ENCODE results near the gene HECW1.

Gene HECW1

GRCh38 chr7:43385309-43385680 lies 272.8 kb downstream of the HECW1 start:
- DNase-seq: no peak

DNA sequence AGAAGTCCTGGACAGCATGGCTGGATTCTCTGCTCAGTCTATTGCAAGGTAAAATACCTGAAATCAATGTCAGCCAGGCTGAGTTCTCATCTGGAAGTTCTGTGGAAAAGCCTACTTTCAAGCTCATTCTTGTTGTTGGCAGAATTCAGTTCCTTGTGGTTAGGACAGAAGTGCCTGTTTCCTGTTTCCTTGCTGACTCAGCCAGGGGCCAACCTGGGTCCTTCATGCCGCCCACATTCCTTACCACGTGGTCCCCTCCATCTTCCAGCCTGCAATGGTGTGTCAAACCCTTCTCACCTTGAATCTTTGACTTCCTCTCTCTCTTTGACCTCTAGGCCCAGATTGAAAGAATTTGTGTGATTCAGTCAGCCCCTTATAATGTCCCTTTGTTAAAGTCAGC lies 273.4 kb downstream of the HECW1 start:
- DNase-seq: no peak

- DNase-seq: no peak
Observed at GRCh38 chr7:43387932-43388331, 275.5 kb downstream of the HECW1 start.

- no peak for DNase-seq
Observed at GRCh38 chr7:43390576-43390975, 278.1 kb downstream of the HECW1 start.

- no peak for DNase-seq
Observed at GRCh38 chr7:43391518-43391917, 279.1 kb downstream of the HECW1 start.

DNA sequence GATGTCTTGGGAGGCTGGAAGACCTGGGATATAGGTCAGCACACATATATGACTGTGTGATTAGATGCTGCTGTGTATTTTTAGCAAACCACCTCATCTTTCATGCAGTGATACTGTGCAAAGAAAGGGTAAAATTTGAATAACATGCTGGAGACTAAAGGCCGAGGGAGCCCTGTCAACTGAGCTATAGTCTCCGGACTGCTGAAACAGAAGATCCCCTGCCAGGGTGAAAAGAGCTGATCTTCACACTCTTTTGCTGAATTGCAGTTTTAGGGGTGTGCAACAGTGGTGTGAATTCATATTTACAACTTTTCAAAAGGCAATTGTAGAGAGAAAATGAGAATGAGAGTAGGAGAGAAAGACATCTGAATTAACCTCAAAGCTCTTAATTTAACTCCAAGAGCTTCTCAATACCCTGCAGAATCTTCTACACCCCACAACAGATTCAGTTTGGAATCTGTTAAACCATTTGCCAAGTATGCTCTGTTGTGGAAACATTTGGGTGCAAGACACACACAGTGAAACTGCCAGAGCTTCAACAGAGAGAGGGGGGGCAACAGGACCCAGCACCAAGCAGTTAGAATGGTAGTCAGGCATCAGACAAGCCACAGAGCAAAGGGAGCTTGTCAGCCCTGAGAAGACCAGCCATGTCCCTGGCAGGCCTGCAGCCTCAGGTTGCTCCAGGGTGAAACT lies 280.3 kb downstream of the HECW1 start:
- no peak for DNase-seq

- no peak for DNase-seq
Observed at GRCh38 chr7:43394441-43395130, 282.1 kb downstream of the HECW1 start.

DNA sequence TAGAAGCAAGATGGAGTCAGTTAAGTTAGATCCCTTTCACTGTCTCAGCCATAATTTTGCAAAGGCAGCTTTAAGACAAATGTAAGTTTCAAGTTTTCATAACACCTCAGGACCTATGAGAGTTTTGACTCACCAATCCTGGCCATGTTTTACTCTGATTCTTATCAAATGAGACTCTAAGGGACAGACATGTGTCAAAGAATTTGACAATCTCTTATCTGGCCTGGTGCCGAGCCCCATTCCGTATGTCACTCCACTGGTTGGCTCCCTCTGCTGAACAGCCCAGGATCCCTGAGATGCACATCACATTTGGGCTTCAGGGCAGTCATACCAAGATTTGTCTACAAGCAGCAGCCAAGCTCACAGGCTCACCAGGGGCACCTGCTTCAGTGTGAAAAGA lies 282.9 kb downstream of the HECW1 start:
- no peak for DNase-seq

DNA sequence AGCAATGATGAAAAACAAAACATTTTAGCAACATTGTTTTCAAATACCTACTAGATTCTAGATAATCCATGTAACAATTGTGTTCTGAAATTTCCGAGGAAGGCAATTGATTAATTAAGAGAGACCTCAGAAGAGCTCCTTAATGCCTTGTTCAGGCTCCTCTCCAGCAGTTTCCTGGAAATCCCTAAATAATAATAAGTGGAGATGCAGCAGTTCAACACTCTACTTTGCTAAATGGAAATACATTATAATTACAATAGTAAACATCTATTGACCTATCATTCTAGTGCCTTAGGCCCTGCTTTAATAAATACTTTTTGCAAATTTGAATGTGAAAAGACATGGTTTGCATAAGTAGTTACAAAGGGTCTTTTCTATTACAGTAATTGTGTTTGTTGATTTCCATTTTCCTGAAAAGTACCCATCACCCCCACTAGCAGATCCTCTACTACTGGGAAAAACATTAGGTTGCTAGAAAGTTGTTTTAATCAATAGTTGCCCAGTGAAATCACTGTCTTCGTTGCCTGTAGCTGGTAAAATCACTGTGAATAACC lies 283.8 kb downstream of the HECW1 start:
- no peak for DNase-seq

- DNase-seq: no peak
Observed at GRCh38 chr7:43398831-43399230, 286.4 kb downstream of the HECW1 start.

DNA sequence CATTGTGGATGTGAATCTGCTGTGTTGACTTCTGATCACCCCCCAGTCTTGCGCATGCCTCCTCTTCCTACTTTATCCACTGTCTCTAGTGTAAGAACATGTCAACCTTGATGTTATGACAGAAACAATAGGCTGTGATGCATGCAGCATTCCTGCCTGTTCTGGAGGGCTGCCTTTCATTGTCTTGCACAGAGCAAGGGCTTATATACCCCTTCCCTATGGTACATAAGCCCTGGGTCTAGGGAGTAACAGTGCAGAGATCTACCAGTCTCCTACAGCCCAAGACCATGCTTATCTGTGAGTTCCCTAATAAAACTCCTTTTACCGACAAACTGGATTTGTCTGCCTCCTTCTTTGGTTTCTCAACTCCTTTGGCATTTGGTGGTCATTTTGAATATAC lies 293.5 kb downstream of the HECW1 start:
- DNase-seq: no peak

GRCh38 chr7:43406961-43407360 lies 294.5 kb downstream of the HECW1 start:
- no peak for DNase-seq

- DNase-seq: no peak
Observed at GRCh38 chr7:43408981-43409380, 296.5 kb downstream of the HECW1 start.

DNA sequence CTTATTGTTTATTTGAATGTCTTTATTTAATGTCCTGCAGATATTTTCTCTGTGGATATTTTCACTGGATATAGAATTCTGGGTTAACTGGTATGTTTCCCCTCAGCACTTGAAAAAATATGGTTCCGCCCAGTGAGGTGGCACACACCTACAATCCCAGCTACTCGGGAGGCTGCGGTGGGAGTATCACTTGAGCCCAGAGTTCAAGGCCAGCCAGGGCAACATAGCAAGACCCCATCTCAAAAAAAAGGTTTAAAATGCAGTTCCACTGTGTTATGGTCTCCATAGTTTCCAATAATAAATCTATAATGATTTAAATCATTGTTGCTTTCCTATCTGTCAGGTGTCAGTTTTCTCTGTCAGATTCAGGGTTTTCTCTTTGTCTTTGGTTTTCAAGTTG lies 305.0 kb downstream of the HECW1 start:
- DNase-seq: no peak

DNA sequence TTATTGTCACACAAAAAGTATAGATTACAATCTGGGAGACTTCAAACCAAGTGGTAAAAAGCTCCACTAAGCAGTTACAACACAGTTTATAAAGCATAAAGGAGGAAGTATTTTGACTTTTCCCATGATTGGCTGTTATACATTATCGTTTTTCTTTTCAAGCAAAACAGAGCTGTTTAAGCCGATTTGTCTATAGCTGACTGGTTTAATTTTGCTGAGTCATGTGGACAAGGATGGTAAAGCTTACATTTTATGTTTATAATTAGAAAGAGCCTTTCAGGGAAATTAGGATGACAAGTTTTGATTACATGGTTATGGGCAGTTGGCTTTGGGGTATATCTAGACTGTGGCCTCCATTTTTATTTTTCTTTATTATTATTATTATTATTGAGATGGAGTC lies 318.0 kb downstream of the HECW1 start:
- no peak for DNase-seq

DNA sequence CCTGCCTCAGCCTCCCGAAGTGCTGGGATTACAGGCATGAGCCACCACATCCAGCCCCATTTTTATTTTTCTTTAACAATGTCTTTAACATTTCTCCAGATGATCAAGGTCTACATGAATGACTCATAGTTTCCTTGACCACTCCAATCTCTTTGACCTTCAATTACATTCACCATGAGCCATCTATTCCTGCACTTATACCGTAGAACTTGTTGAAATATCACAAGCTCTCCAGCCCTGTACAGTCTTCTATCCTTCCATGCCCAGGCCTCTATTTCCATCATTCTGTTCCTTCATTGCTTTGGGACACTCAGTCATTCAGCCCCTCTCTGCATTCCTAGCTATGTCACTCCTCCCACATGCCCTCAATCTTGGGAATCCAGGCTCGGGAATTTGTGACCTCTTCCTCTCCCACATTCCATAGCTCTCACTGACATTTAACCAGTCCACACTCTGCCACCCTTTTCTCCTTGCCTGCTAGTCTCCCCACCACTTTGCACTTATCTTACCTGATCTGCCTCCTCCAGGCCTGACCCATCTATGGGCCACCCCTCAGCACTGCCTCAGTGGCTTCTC lies 318.7 kb downstream of the HECW1 start:
- no peak for DNase-seq

GRCh38 chr7:43433639-43434038 lies 321.2 kb downstream of the HECW1 start:
- no peak for DNase-seq

DNA sequence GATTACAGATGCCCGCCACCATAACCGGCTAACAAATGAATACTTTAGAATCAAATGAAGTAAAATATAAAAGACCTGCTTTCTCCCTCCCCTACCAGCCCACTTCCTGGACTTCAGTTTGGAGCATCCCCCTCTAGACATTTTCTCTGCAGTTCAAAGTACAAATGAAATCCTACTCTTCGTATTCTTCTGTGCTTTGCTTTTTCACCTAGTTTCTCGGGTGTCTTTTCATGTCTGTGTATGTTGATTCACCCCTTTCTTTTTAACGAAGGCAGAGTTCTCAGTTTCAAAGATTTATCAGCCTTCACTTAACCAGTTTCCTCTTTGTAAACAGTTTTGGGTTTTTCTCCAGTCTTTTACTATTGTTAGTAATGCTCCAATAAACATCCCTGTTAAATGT lies 324.6 kb downstream of the HECW1 start:
- no peak for DNase-seq

- no peak for DNase-seq
Observed at GRCh38 chr7:43438897-43439479, 326.5 kb downstream of the HECW1 start.

DNA sequence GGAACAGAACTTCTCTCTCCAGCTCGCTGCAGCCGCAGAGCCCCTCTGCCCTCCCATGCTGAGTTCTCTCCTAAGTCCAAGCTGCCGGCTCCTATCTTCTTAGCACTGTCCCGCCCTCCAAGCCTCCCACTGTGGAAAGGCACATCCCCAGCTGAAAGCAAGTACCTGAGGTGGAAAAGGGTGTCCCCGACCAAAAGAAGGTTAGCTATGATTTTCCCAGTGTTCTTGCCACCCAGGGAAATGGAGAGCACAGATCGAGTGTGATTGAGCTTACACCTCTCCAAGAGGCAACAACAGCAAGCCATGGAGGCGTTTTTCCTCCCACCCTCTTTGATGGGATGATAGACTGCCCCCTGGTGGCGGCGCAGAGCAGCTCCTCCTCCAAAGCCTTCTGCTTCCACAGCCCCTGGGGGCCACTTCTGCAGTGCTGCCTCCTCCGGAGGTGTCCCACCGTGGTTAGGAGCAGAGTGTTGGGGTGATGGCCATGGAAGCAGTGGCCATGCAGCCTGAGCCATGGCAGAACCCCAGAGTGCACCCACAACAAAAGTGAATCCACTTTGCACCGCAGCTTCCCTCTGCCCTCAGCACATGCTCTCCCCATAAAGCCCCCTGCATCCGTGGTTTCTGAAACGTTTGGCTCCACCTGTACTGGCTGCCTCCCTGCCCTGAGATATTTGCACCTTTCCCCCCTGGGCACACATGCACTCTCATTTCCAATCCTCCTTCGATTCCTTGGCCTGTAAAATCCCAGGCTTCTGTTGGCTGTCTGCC lies 327.4 kb downstream of the HECW1 start:
- DNase-seq: no peak

DNA sequence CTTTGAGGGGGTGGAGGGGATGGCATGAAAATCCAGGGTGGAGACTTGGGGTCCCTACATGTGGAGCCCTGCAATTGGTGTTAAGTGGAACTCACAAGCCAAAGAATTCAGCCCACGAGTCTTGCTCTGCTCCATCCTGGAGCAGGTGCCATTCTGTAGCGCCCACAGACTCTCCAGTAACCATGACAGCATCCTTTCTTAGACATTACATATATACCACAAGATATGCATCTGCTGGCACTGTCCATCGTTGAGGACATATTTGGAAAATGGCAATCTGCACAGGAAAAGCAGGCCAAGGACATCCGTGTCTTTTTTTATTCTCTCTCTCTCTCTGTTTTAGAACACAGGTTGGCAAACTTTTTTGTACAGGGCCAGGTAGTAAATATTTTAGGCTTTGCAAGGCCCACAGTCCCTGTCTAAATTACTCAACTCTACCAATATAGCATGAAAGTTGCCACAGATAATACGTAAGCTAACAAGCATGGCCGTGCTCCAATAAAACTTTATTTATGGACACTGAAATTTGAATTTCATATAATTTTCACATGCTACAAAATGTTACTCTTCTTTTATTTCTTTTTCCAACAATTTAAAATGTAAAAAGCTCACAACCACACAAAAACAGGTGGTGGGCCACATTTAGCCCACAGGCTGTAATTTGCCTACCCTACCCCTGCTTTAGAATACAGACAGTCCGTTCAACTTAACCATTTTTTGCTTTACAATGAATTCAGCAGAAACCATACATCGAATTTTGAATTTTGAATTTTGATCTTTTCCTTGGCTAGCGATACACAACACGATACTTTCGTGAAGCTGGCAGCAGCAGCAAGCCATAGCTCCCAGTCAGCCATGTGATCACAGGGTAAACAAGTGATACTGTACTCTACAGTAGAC lies 329.0 kb downstream of the HECW1 start:
- DNase-seq: no peak

GRCh38 chr7:43443381-43443780 lies 330.9 kb downstream of the HECW1 start:
- DNase-seq: no peak
